Measurements from ENCODE around the gene CRY2. TPM values are rescaled to one million over a fixed set of nuclear protein-coding genes. Genes with fewer than 3 reads are reported as not detected.

The CRY2 gene
- total and polyA plus RNA-seq, 4 donors: 16.7 to 72.9 (median 33.0) TPM

DNA sequence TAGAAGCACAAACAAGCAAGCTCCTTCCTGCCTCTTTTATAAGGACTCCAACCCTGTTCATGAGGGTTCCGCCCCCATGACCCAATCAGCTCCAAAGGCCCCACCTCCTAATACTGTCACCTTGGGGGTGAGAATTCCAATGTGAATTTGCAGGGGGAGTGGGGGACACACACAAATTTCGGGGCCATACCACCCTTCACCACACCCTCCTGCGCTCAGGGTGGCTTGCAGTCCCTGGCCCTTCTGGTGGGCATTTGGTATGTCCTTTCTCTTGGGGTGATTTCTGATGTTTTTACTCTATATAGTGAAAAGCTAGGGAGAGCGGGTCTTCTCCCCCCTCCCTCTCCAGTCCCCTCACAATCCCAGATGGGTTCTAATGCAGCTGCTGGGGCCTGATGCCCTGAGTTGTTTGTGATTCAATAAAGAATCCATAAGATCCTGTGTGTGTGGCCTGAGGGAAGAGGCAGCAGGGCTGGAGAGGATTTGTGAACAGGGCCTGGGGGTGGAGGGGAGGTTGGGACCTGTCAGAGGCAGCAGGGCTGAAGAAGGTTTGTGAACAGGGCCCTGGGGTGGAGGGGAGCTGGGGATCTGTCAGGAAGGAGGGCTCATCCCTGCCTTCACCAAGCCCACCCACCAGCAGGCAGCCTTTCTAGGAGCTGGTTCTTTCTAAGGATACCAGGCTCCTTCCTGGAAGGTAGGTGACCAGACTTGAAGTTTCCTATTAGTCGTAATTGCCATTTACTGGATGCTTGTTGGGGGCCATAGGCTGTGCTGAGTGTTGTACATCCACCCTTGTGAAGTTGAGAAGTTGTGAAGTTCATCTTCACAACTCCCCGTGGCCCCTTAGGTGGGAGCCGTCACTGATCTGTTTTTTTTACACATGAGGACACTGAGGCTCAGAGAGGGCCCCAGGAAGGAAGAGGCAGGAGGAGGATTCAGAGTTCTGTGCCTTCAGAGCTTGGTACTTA lies 34.4 kb upstream of the CRY2 start (continued):
- TF ChIP-seq, protein P1, sequence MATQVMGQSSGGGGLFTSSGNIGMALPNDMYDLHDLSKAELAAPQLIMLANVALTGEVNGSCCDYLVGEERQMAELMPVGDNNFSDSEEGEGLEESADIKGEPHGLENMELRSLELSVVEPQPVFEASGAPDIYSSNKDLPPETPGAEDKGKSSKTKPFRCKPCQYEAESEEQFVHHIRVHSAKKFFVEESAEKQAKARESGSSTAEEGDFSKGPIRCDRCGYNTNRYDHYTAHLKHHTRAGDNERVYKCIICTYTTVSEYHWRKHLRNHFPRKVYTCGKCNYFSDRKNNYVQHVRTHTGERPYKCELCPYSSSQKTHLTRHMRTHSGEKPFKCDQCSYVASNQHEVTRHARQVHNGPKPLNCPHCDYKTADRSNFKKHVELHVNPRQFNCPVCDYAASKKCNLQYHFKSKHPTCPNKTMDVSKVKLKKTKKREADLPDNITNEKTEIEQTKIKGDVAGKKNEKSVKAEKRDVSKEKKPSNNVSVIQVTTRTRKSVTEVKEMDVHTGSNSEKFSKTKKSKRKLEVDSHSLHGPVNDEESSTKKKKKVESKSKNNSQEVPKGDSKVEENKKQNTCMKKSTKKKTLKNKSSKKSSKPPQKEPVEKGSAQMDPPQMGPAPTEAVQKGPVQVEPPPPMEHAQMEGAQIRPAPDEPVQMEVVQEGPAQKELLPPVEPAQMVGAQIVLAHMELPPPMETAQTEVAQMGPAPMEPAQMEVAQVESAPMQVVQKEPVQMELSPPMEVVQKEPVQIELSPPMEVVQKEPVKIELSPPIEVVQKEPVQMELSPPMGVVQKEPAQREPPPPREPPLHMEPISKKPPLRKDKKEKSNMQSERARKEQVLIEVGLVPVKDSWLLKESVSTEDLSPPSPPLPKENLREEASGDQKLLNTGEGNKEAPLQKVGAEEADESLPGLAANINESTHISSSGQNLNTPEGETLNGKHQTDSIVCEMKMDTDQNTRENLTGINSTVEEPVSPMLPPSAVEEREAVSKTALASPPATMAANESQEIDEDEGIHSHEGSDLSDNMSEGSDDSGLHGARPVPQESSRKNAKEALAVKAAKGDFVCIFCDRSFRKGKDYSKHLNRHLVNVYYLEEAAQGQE (IDR thresholded peaks at IDR 0.05): no peak
- TF ChIP-seq, protein P2, sequence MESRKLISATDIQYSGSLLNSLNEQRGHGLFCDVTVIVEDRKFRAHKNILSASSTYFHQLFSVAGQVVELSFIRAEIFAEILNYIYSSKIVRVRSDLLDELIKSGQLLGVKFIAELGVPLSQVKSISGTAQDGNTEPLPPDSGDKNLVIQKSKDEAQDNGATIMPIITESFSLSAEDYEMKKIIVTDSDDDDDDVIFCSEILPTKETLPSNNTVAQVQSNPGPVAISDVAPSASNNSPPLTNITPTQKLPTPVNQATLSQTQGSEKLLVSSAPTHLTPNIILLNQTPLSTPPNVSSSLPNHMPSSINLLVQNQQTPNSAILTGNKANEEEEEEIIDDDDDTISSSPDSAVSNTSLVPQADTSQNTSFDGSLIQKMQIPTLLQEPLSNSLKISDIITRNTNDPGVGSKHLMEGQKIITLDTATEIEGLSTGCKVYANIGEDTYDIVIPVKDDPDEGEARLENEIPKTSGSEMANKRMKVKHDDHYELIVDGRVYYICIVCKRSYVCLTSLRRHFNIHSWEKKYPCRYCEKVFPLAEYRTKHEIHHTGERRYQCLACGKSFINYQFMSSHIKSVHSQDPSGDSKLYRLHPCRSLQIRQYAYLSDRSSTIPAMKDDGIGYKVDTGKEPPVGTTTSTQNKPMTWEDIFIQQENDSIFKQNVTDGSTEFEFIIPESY (IDR thresholded peaks at IDR 0.05): no peak
- TF ChIP-seq FOXA2 (IDR thresholded peaks at IDR 0.05): no peak

DNA sequence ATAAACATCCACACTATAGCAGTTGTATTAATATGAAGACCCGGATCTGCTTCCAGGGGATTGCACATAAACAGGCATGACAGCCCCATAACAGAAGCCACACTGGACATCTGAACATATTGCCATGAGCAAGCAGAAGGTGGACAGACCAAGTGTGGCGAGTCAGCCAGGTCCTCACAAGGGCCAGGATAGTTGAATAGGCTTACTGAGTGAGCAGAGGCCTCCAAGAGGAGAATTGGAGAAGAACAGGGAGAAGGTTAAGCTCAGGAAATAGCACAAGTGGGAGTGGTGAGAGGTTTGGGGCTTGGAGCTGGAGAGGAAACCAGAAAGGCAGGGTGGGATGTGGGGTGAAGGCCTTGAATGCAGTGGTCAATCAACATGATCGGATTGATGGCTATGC lies 31.5 kb upstream of the CRY2 start:
- no peak for DNase-seq (ENCODE audit: low spot score)
- H3K36me3 ChIP-seq (ENCODE audit: control insufficient read depth in 4 of 4, insufficient read depth in 3 of 4, low read depth in 1 of 4, low read length in 3 of 4): peaks cover 6 to 19% (median 12%) of the 10 kb centered on the region in 4 donors
- H3K27me3 ChIP-seq (ENCODE audit: control insufficient read depth in 4 of 4, insufficient read depth in 4 of 4, low read length in 3 of 4): no peaks in the 10 kb centered on the region
- no peak overlapping the region for H3K9ac ChIP-seq (ENCODE audit: low read depth in 1 of 2, low read length in 2 of 2)
- TF ChIP-seq, protein P2 (IDR thresholded peaks at IDR 0.05): no peak
- TF ChIP-seq EGR1 (IDR thresholded peaks at IDR 0.05; ENCODE audit: low read depth in 2 of 2) (no peak), RAD21 (IDR thresholded peaks at IDR 0.05) (peak in 1 of 2 donors; percentile 31), YY1 (IDR thresholded peaks at IDR 0.05) (no peak)
- peaks cover 0 to 7% (median 0%) of the 10 kb centered on the region in 4 donors for H3K4me1 ChIP-seq (ENCODE audit: control insufficient read depth in 4 of 4, insufficient read depth in 4 of 4, low read length in 3 of 4)
- H3K4me3 ChIP-seq (ENCODE audit: low read depth in 1 of 3, low read length in 3 of 3): no peak overlapping the region
- no peaks in the 10 kb centered on the region for H3K9me3 ChIP-seq (ENCODE audit: control insufficient read depth in 4 of 4, low read length in 3 of 4)
- 77% methylated on average over 3 of the region's 3 CpGs for WGBS
- H3K27ac ChIP-seq (ENCODE audit: low read depth in 1 of 2, low read length in 2 of 2): no peak overlapping the region

DNA sequence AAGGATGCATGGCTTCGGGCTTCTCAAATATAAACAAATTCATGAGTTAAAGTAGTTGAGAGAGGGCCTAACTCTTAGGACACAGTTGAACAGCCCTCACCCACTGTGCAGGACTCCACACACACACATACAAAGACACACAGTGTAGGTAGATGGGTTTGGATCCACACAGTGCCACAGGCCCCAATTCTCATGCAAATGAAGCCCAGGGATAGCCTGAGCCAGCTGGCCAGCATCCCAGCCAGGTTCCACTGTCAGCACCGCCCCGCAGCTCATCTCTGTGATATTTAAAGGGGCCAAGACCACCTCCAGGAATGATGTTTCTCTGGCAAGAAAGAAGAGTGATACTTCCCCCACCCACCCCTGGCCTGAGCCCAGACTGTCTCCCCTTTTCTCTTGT lies 30.7 kb upstream of the CRY2 start:
- H3K4me1 ChIP-seq (ENCODE audit: control insufficient read depth in 4 of 4, insufficient read depth in 4 of 4, low read length in 3 of 4): peaks cover 0 to 7% (median 0%) of the 10 kb centered on the region in 4 donors

More for the DNA sequence above, 30.7 kb upstream of the CRY2 start:
- DNase-seq (ENCODE audit: low spot score): no peak
- Histone ChIP-seq H3K27ac (ENCODE audit: low read depth in 1 of 2, low read length in 2 of 2) (no peak overlapping the region), H3K4me3 (ENCODE audit: low read depth in 1 of 3, low read length in 3 of 3) (no peak overlapping the region), H3K9me3 (ENCODE audit: control insufficient read depth in 4 of 4, low read length in 3 of 4) (no peaks in the 10 kb centered on the region), H3K9ac (ENCODE audit: low read depth in 1 of 2, low read length in 2 of 2) (no peak overlapping the region), H3K27me3 (ENCODE audit: control insufficient read depth in 4 of 4, insufficient read depth in 4 of 4, low read length in 3 of 4) (no peaks in the 10 kb centered on the region), H3K36me3 (ENCODE audit: control insufficient read depth in 4 of 4, insufficient read depth in 3 of 4, low read depth in 1 of 4, low read length in 3 of 4) (peaks cover 3 to 10% (median 6%) of the 10 kb centered on the region in 4 donors)
- 52% methylated on average over 3 of the region's 3 CpGs for WGBS
- TF ChIP-seq RAD21 (IDR thresholded peaks at IDR 0.05): peak in 1 of 2 donors; percentile 6
- TF ChIP-seq, protein P2 (IDR thresholded peaks at IDR 0.05): no peak

Measured in liver (tissue), 9 donors.